GM21360 (cell line): Measurements from ENCODE around the gene SLC35G2.
"Not testable (repeated sequence)": the region's sequence is repeated elsewhere in the genome, so short reads cannot be mapped to it uniquely, and the experiment has no call there.

Experiments used
- ATAC-seq: cut with Tn5 transposase; IDR thresholded peaks from one replicate; pipeline ENCODE4 v1.9.1; 2021; ENCODE audit warnings: mild to moderate bottlenecking, moderate library complexity; ENCODE audit not compliant: unreplicated experiment

Gene SLC35G2

DNA sequence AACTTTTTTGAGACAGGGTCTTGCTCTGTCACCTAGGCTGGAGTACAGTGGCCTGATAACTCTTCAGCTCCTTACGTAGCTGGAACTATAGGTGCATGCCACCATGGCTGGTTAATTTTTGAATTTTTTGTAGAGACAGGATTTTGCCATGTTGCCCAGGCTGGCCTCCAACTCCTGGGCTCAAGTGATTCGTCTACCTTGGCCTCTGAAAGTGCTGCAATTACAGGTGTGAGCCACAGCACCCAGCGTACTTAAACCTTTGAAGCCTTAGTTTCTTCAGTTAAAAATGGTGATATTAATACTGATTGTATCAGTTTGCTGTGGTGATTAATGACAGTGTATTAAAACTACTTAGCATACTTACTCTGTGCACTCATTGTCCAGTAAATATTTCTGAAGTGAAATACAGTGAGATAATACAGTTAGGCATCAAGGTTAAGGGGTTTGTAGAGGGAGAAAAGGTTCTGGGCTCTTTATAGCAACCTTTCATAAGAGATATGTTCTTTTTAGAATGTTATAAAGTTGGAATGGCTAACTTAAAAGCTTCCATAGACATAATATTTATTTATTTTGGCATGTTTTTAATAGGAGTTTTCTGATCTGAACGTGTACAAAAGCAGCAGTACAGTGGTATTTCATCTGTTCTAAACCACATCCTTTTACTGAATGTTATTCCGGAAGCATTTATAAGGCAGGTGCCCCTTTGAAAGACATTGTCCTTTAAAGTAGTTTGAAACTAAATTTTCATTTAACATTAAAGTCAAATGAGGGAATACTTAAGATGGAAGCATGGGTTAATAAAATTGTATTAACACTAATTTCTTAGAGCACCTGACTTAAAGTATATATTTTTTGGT, 66.7 kb downstream of the SLC35G2 start:
- ATAC-seq = no peak

DNA sequence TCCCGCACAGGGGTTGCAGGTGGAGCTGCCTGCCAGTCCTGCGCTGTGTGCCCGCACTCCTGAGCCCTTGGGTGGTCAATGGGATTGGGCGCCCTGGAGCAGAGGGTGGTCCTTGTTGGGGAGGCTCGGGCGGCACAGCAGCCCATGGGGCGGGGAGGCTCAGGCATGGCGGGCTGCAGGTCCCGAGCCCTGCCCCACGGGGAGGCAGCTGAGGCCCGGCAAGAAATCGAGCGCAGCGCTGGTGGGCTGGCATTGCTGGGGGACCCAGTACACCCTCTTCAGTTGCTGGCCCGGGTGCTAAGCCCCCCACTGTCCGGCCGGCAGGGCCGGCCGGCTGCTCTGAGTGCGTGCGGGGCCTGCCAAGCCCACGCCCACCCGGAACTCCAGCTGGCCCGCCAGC, 71.0 kb downstream of the SLC35G2 start:
- ATAC-seq = no peak

- ATAC-seq = no peak
These were observed 73.3 kb downstream of the SLC35G2 start for GRCh38 chr3:136891934-136892855.

- ATAC-seq = no peak
These were observed 75.0 kb downstream of the SLC35G2 start for GRCh38 chr3:136893848-136894443.

- ATAC-seq = not testable (repeated sequence)
These were observed 78.2 kb downstream of the SLC35G2 start for GRCh38 chr3:136897171-136897570.

DNA sequence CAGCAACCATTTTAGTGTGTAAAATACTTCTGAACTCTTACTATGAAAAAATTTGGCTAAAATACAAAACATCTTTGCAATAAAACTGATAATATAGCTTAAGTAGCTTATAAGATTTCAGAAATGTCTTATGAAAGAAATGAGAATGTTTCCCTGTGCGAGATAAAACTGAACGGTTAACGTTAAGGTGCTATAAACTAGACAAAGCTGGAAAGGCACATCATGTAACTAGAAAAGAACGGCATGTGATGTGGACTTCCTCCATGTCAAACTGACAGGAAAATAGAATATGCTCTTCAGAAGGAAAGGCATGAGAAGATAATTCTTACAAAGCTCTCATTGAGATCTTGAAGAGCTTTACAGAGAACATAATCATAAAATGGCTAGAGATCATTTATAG, 79.6 kb downstream of the SLC35G2 start:
- ATAC-seq = no peak

DNA sequence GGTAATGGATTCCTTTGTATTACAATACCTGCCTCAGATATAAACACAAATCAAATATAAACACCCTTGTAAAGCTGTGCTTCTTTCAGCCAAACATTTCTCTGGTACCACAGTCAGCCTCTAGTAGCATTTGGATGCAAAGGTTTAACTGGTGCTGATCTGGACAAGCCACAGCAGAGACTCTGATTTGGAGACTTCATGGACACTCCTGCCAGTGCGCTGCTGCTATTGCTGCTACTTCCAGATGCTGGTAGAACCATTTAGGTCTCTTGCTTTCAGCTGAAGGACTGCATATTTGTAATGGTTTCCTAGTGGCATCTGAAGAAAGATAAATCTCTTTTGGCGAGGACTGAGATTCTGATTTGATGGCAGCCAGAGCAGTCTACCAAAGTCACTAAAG, 80.0 kb downstream of the SLC35G2 start:
- no peak for ATAC-seq

GRCh38 chr3:136899622-136900158, 80.8 kb downstream of the SLC35G2 start:
- no peak for ATAC-seq

GRCh38 chr3:136900694-136901093, 81.8 kb downstream of the SLC35G2 start:
- not testable (repeated sequence) for ATAC-seq

DNA sequence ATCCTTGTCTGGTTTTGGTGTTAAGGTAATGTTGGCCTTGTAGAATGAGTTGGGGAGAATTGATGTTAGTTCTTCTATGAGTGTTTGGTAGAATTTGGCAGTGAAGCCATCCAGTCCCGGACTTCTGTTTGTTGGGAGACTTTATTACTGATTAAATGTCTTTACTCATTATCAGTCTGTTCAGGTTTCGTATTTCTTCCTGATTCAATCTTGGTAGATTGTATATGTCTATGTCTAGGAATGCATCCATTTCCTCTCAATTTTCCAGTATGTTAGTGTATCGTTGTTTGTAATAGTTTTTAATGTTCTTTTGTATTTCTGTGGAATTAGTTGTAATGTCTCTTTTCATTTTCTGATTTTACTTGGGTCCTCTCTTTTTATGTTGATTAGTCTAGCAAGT, 82.5 kb downstream of the SLC35G2 start:
- ATAC-seq = no peak

DNA sequence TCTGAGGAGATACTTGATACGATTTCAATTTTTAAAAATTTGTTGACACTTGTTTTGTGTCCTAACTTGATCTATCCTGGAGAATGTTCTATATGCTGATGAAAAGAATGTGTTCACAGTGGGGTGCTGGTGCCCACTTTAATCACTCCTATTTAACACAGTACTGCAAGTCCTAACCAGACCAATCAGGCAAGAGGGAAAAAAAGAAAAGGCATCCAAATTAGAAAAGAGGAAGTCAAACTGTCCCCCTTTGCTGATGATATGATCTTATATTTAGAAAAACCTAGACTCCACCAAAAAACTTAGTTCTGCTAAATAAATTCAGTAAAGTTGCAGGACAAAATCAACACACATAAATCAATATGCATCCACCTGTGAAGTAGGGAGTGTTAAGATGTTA, 83.6 kb downstream of the SLC35G2 start:
- ATAC-seq = not testable (repeated sequence)

DNA sequence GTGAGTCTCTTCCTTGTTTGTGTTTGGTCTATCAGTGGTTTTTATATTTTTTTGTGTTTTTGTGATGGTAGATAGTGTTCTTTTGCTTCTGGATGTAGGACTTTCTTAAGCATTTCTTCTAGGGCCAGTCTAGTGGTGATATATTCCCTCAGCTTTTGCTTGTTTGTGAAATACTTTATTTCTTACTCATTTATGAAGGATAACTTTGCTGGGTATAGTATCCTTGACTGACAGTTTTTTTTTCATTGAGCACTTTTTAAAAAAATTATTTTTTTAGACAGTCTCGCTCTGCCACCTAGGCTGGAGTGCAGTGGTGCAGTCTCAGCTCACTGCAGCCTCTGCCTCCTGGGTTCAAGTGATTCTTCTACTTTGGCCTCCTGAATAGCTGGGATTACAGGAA, 85.0 kb downstream of the SLC35G2 start:
- no peak for ATAC-seq

DNA sequence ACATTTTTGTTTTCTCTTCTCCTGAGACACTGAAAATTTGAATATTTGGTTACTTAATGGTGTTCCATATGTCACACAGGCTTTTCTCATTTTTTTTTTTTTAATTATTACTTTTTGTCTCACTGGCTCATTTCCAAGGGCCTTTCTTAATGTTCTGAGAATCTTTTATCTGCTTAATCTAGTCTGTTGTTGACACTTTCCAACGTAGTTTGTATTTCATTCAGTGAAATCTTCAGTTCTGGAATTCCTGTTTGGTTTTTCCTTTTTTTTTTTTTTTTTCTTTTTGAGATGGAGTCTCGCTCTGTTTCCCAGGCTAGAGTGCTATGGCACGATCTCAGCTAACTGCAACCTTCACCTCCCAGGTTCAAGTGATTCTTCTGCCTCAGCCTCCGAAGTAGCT, 85.8 kb downstream of the SLC35G2 start:
- no peak for ATAC-seq
